Measurements from ENCODE around the gene TRAPPC3.

DNA sequence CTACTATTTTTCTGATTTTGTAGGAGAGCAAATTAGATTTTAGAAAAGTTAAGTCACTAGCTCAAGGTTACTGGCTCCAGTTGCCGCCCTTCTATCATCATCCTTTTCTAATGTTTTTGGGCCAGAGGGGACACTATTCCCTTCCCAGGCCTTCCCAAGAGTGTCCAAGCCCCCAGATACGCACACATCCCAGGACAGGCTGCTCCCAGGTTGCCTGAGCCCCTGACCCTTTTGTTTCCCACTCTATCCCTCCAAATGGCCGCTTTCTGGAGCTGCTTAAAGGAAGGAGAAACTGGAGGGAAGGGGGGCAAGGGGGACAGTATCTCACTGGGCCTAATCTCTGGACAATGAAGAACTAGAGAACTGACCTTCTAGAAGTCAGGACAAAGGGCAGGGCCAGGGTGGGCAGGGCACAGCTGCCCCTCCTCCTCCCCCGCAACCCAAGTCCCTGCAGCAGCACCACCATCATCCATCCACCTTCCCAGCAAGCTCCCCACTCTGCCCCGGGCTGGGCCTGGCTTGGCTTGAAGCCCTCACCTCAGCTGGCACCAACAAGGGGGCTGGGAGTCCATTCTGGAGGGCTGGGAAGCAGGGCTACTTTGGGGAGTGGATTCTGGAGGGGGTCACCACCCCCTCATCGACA, 5.6 kb upstream of the TRAPPC3 start:
- TF ChIP-seq CTCF (IDR thresholded peaks at IDR 0.05) (no peak), POLR2A (IDR thresholded peaks at IDR 0.05) (no peak)
